ENCODE results near the gene ZNF436.

The ZNF436 gene

DNA sequence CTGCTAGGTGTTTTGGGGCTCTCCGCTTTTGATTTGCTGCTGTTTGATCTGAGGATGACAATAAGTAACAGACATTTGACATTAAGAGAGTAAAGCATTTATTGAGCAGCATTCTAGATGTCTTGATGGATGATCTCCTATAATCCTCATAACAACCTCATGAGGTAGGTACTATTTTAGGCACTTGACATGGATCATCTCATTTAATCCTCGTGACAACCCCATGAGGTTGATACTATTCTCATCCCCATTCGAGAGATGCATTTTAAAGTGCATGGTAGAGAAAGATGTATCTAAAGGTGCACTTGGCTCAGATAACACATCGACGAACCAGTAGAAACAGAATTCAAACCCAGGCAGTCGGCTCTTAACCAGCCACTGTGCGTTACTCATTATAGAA is 28.3 kb upstream of the ZNF436 start:
- DNase-seq (no peak), ATAC-seq (no peak)
- Mint-ChIP-seq H3K36me3 (ENCODE audit: low read depth) (peaks cover 2% of the 10 kb centered on the region), H3K27ac (no peak overlapping the region), H3K4me3 (no peak overlapping the region), H3K9me3 (no peaks in the 10 kb centered on the region), H3K4me1 (peaks cover 3% of the 10 kb centered on the region), H3K27me3 (no peaks in the 10 kb centered on the region)

DNA sequence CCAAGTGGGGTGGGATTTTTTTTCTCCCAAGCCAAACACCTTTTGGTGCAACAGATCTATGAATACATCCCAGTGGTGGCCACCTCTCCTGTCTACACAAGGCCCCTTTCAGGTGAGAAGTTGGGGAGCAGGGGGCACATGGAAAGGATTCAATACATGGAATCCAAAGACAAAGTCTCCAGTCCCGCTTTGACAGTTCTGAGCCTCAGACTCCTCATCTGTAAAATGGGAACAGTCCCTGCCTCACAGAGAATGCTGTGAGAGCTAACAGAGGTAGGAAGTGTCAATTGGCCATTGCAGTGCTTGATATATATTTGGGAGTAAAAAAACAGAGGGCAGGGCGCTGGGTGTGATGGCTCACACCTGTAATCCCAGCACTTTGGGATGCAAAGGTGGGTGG is 26.7 kb upstream of the ZNF436 start:
- H3K27ac Mint-ChIP-seq: no peak overlapping the region
- ATAC-seq: no peak
- H3K4me3 Mint-ChIP-seq: no peak overlapping the region

DNA sequence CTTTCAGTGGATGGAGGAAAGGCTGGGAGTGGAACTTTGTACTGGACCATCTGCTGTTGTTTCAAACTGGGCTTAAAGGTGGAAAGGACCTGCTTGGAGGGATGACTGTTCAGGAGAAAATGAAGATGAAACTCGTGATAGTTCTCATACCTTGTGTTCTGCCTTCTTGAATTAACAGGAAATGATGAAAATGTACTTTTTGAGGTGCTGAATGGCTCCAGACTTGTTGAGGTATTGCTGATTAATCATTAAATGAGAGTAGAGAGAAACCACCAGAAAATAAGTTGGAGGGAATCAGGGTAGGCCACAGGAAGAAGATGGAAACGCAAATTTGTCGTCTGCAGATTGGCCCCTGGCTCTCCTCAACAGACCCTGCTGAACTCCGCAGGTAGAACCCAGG is 26.2 kb upstream of the ZNF436 start:
- ATAC-seq (no peak), DNase-seq (no peak)
- Mint-ChIP-seq H3K36me3 (ENCODE audit: low read depth) (peaks cover 2% of the 10 kb centered on the region), H3K4me3 (no peak overlapping the region), H3K27me3 (no peaks in the 10 kb centered on the region), H3K4me1 (peaks cover 3% of the 10 kb centered on the region), H3K27ac (no peak overlapping the region), H3K9me3 (no peaks in the 10 kb centered on the region)

More for the DNA sequence above, 26.7 kb upstream of the ZNF436 start:
- DNase-seq: no peak
- Mint-ChIP-seq H3K27me3 (no peaks in the 10 kb centered on the region), H3K9me3 (no peaks in the 10 kb centered on the region), H3K4me1 (peaks cover 3% of the 10 kb centered on the region), H3K36me3 (ENCODE audit: low read depth) (peaks cover 2% of the 10 kb centered on the region)

DNA sequence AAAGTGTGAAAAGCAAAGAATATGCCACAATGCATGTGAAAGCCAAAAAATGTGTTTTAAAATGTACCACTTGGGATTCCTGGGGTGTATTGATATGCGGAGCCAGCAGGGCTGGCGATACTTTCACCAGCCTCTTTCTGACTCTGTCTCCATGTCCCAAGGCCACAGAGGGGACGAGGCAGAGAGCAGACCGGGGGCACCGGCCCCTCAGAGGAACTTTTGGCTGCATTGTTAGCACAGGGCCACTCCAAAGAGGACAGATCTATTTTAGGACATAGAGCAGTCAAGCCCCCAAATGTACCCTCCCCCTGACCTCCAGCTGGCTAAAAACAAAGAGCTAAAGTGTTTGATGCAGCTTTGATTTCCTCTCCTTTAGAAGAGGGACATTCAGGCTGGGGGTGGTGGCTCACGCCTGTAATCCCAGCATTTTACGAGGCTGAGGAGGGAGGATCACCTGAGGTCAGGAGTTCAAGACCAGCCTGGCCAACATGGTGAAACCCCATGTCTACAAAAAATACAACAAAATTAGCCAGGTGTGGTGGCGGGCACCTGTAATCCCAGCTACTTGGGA is 25.6 kb upstream of the ZNF436 start:
- Mint-ChIP-seq H3K27ac (no peak overlapping the region), H3K4me1 (peaks cover 3% of the 10 kb centered on the region), H3K4me3 (no peak overlapping the region), H3K27me3 (no peaks in the 10 kb centered on the region), H3K9me3 (no peaks in the 10 kb centered on the region), H3K36me3 (ENCODE audit: low read depth) (peaks cover 2% of the 10 kb centered on the region)
- no peak for ATAC-seq
- DNase-seq: no peak

DNA sequence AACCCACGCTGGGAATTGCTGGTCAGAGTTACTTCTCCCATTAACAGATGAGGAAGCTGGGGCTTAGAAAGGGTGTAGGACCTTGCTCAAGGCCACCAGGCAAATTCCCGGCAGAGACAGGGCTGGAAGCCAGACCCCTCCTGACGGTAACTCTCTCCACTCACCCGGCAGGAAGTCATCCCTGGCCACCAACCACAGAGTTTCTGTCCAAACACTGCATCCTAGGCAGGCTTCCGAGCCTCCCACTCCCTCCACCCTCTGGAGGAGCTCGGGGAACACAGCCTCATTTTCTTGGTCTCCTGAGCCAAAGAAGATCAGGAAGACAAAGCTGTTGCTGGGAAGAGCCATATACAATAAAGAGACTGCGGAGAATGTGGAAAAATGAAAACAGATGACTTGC is 25.0 kb upstream of the ZNF436 start:
- no peaks in the 10 kb centered on the region for H3K9me3 Mint-ChIP-seq
- no peak overlapping the region for H3K27ac Mint-ChIP-seq
- no peaks in the 10 kb centered on the region for H3K27me3 Mint-ChIP-seq
- ATAC-seq: no peak
- H3K4me1 Mint-ChIP-seq: peaks cover 3% of the 10 kb centered on the region
- peaks cover 2% of the 10 kb centered on the region for H3K36me3 Mint-ChIP-seq (ENCODE audit: low read depth)
- no peak overlapping the region for H3K4me3 Mint-ChIP-seq
- no peak for DNase-seq

DNA sequence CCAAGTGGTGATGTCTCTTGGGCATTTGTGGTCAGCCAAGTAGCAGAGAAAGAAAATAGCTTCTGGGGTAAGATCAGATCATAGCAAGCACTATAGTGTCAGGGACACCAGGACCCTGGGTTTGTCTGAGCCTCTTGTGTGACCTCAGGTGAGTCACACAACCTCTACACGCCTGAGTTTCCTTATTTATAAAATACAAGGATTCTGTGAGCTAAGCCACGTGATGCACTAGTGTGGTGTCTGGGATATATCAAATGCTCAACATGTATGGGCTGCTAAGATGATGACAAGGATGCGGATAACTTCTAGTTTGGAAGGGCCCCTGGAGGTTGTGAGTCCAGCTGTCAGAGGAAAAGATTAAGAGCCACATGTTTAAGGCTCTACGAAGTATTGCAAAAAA is 24.5 kb upstream of the ZNF436 start:
- DNase-seq: no peak
- Mint-ChIP-seq H3K9me3 (no peaks in the 10 kb centered on the region), H3K36me3 (ENCODE audit: low read depth) (peaks cover 2% of the 10 kb centered on the region), H3K4me1 (peaks cover 3% of the 10 kb centered on the region), H3K4me3 (no peak overlapping the region), H3K27ac (no peak overlapping the region), H3K27me3 (no peaks in the 10 kb centered on the region)
- ATAC-seq: no peak

DNA sequence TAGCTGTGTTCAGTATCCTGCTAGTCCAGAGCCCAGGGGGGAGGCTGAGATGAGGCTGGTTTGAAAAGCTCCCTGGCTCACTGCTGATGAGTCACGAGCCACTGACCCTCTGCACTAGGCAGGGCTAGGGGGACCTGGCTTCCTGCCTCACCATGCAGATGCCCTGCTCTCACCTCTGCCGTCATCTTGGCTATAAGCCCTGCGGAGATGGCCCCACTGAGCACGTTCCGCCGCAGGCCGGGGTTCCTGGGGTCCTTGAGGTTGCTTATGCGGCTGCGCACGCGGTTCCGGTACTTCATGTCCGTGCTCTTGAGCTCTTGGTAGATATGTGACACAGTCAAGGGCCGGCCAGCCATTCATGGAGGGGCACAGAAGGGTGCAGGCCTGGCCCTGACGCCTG is 24.1 kb upstream of the ZNF436 start:
- Mint-ChIP-seq H3K36me3 (ENCODE audit: low read depth) (peaks cover 2% of the 10 kb centered on the region), H3K4me1 (peaks cover 3% of the 10 kb centered on the region), H3K27ac (no peak overlapping the region), H3K4me3 (no peak overlapping the region), H3K9me3 (no peaks in the 10 kb centered on the region), H3K27me3 (no peaks in the 10 kb centered on the region)
- no peak for DNase-seq
- no peak for ATAC-seq

DNA sequence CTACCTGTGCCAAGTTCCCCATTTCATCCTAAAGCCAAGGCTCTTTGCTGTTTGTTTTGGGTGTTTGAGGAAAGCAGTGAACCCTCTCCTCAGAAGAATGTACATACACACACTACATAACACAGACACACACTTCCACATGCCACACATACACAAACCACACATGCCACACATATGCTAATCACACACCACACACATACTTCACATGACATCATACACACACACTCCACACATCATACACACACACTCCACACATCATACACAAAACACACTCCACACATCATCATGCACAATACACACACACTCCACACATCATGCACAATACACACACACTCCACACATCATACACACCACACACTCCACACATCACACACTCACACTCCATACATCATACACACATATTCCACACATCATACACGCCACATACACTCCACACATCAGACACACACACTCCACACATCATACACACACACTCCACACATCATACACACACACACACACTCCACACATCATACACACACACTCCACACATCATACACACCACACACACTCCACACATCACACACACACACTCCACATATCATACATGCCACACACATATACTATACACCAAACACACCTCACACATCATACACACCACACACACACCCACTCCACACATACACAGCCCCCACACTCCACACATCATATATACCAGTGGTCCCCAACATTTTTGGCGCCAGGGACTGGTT is 22.7 kb upstream of the ZNF436 start:
- ATAC-seq (no peak), DNase-seq (no peak)
- Mint-ChIP-seq H3K27me3 (no peaks in the 10 kb centered on the region), H3K27ac (no peak overlapping the region), H3K4me3 (no peak overlapping the region), H3K4me1 (peaks cover 3% of the 10 kb centered on the region), H3K36me3 (ENCODE audit: low read depth) (peaks cover 2% of the 10 kb centered on the region), H3K9me3 (no peaks in the 10 kb centered on the region)

DNA sequence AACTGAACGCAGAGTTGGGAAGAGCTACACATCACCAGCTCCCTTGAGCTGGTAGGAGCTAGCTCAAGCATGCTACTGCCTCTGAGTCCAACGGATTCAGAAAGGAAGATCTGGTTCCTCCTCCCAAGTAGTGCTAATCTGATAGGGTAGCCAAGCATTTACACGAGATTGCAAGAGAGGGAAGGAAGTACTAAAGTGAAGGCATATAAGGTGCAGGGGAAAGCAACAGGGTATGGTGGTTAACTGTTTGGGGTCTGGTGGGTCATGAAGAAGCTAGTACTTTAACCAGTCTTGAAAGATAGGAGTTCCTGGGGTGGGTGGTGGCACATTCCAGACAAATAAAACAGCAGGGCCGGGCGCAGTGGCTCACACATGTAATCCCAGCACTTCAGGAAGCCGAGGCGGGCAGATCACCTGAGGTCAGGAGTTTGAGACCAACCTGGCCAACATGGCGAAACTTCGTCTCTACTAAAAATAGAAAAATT is 20.2 kb upstream of the ZNF436 start:
- ATAC-seq: no peak
- no peaks in the 10 kb centered on the region for H3K9me3 Mint-ChIP-seq
- no peak overlapping the region for H3K4me3 Mint-ChIP-seq

DNA sequence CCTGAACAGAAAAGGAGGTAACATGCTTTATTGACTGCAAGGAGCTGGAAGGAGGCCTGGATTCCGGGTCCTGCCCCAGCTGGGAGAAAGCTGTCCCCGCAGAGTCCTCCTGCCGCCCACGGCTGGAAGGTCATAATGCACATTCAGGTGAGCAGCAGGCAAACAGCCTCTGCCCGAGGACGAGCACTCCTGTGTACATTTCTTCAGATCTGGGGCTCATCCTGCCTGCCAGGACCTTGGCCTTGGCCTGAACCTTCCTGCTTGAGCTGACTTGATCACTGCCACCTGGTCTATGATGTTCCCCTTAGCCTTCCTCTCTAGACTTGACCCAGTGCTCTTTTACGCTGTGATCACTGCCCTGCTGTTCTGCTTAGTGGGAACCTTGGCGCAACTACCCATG is 17.9 kb upstream of the ZNF436 start:
- H3K27me3 Mint-ChIP-seq: no peaks in the 10 kb centered on the region
- H3K9me3 Mint-ChIP-seq: no peaks in the 10 kb centered on the region
- ATAC-seq (no peak), DNase-seq (no peak)
- no peaks in the 10 kb centered on the region for H3K4me1 Mint-ChIP-seq
- no peaks in the 10 kb centered on the region for H3K36me3 Mint-ChIP-seq (ENCODE audit: low read depth)
- H3K4me3 Mint-ChIP-seq: no peak overlapping the region
- no peak overlapping the region for H3K27ac Mint-ChIP-seq

More for the DNA sequence above, 20.2 kb upstream of the ZNF436 start:
- Mint-ChIP-seq H3K4me1 (no peaks in the 10 kb centered on the region), H3K27ac (no peak overlapping the region), H3K27me3 (no peaks in the 10 kb centered on the region), H3K36me3 (ENCODE audit: low read depth) (no peaks in the 10 kb centered on the region)
- no peak for DNase-seq

DNA sequence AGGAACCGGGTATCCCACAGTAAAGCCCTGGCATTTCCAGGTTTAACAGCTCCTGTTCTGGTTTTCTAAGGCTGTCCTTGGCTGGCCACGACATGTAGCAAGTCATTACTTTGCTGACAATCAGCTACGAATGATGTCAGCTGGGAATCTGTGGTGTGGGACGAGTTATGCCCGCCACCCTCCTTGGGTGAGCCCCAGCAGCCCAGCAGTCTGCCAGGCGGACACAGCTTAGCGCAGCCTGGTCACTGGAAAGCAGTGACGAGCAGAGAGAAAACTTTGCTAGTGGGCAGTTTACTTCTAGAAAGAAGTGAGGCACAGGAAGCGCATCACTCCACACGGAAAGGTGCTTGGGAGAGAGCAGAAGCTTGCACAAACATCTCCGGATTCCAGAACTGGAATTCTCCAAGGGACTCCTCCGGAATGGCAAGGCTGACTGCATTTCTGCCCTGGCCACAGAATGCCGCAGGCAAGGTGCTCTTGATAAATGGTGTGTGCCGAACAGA is 15.5 kb upstream of the ZNF436 start:
- no peak overlapping the region for H3K4me3 Mint-ChIP-seq
- no peaks in the 10 kb centered on the region for H3K27me3 Mint-ChIP-seq
- no peaks in the 10 kb centered on the region for H3K36me3 Mint-ChIP-seq (ENCODE audit: low read depth)
- H3K27ac Mint-ChIP-seq: no peak overlapping the region
- no peaks in the 10 kb centered on the region for H3K9me3 Mint-ChIP-seq
- no peak for DNase-seq
- no peaks in the 10 kb centered on the region for H3K4me1 Mint-ChIP-seq
- no peak for ATAC-seq

DNA sequence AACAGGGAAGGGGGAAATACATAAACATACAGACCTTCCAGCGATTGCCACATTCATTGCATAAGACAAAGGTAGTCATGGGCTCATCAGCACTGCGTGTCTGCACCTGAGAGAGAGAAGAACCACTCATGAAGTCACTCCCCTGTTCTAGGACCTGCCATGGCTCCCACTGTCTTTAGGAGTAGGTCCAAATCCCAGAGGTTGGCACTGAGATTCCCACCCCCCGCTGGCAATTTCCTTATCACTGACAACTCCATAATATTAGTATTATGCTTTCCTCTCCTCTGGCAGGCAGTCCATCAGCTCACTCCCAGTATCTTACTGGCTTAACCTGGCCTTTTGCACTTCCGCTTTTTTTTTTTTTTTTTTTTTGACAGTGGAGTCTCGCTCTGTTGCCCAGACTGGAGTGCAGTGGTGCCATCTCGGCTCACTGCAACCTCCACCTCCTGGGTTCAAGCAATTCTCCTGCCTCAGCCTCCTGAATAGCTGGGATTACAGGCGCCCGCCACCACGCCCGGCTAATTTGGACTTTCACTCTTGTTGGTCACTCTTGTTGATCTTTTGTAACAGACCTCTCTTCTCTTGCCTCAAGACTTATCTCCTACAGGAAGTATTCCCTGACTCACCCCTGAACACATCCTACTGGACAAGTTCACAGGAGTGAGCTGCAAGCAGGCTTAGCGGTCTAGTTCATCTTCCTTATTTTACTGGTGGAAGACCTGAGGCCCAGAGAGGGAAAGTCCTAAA is 14.8 kb upstream of the ZNF436 start:
- Mint-ChIP-seq H3K4me1 (no peaks in the 10 kb centered on the region), H3K4me3 (no peak overlapping the region), H3K36me3 (ENCODE audit: low read depth) (no peaks in the 10 kb centered on the region), H3K9me3 (no peaks in the 10 kb centered on the region), H3K27ac (no peak overlapping the region), H3K27me3 (no peaks in the 10 kb centered on the region)
- DNase-seq: no peak
- ATAC-seq: no peak

DNA sequence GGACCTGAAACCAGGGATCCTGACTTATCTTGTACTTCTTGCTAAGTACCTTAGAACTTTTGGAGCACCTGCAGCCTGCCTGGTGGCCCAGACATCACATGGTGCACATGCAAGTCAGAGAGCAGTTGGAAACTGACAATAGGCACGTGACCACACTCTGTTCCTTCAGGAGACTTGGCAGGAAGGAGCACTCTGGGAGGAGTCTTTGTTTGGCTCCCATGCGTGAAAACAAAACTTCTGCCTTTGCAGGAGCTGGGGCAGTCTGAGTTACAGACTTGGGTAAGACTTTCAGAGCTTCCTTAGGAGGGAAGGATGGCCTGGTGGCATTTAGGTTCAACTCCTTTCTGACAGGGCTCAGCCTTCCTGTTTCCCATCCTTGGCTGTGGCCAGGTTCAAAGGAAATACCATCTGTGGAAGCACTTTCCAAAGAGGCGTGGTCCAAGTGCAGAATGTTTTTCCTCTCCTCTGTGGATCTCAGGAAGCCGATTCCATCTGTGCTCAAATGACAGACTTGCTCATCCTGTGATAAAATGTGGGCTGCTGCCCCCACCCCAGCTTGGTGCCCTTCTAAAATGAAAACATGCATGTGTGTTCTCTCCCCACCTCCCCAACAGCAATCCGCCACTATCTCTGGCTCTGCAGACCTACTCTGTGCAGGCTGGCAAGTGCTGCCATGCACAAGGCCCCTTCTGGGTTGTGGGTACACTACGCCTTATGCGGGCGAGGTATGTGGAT is 14.1 kb upstream of the ZNF436 start:
- Mint-ChIP-seq H3K27ac (no peak overlapping the region), H3K4me3 (no peak overlapping the region), H3K27me3 (no peaks in the 10 kb centered on the region), H3K36me3 (ENCODE audit: low read depth) (no peaks in the 10 kb centered on the region), H3K9me3 (no peaks in the 10 kb centered on the region), H3K4me1 (no peaks in the 10 kb centered on the region)
- DNase-seq: no peak
- no peak for ATAC-seq

DNA sequence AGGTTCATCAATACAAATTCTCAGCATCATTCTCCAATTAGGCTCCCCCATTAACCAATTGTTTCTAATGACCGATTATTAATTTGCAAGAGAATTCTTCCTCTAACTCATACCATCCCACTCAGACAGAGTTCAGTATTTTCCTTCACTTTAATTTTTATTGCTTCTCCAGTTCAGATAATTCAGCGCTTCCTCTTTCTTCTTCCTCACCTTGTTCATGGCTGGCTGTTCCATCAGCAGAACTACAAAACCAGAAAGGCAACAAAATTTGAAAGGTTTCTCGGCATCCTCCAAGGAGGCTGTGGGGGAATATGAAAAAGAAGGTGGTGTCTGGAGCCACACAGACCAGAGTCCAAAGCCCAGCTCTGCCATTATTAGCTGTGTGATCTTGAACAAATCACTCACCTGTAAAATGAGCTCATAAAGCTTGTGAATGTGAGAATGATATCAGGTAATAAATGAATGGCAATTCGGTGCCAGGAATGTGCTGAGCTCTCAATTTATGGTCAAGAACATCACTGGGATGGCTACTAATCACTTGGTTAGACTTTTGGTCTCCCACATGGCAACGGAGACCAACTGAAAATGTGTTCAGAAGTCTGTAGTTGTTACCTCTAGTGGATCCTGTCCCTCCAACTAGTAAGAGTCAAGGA is 11.7 kb upstream of the ZNF436 start:
- H3K9me3 Mint-ChIP-seq: no peaks in the 10 kb centered on the region
- DNase-seq (no peak), ATAC-seq (no peak)
- H3K4me3 Mint-ChIP-seq: no peak overlapping the region
- H3K36me3 Mint-ChIP-seq (ENCODE audit: low read depth): no peaks in the 10 kb centered on the region
- no peaks in the 10 kb centered on the region for H3K27me3 Mint-ChIP-seq
- H3K27ac Mint-ChIP-seq: no peak overlapping the region
- H3K4me1 Mint-ChIP-seq: no peaks in the 10 kb centered on the region
